Measurements from ENCODE around the gene RPIA. TPM values are rescaled to one million over a fixed set of nuclear protein-coding genes. Genes with fewer than 3 reads are reported as not detected.

Gene RPIA
- polyA plus RNA-seq, 3 donors, result 12.4 to 23.1 (median 17.9) TPM

- H3K36me3 Mint-ChIP-seq, result peaks cover 86 to 93% of the 10 kb centered on the region in 2 donors
- Histone ChIP-seq H4K20me1 (ENCODE audit: insufficient read depth, low read length) (no peaks in the 10 kb centered on the region), H2AFZ (ENCODE audit: insufficient read depth, low read depth, low read length, poor library complexity, severe bottlenecking) (no peak overlapping the region), H3K27ac (ENCODE audit: low read depth in 1 of 2, low read length in 2 of 2) (no peak overlapping the region), H3K9ac (ENCODE audit: insufficient read depth, low read length, poor library complexity, severe bottlenecking) (no peak overlapping the region), H3K79me2 (ENCODE audit: insufficient read depth, low read length) (no peaks in the 10 kb centered on the region), H3K36me3 (replicated peaks in 1 of 2; ENCODE audit: control insufficient read depth in 1 of 2, insufficient read depth in 2 of 2, low read length in 2 of 2) (peaks cover 48 to 98% of the 10 kb centered on the region in 2 donors), H3K4me1 (ENCODE audit: control insufficient read depth in 1 of 2, insufficient read depth in 2 of 2, low read length in 2 of 2) (no peaks in the 10 kb centered on the region), H3K4me2 (replicated peaks; ENCODE audit: extremely low read depth, low read length, poor library complexity, severe bottlenecking) (no peak overlapping the region), H3K9me3 (replicated peaks in 1 of 2; ENCODE audit: control insufficient read depth in 1 of 2, insufficient read depth in 1 of 2, low read length in 2 of 2) (peaks cover 4 to 7% of the 10 kb centered on the region in 2 donors), H3K4me3 (replicated peaks in 1 of 3; ENCODE audit: low read depth in 2 of 3, low read length in 3 of 3) (no peak overlapping the region), H3K27me3 (ENCODE audit: control insufficient read depth in 2 of 2, insufficient read depth in 2 of 2, low read length in 2 of 2) (no peaks in the 10 kb centered on the region)
- WGBS (ENCODE audit: insufficient coverage), result 94% methylated on average over 4 of the region's 6 CpGs
- no peaks in the 10 kb centered on the region for H3K4me1 Mint-ChIP-seq
- peaks cover 0 to 1% (median 0%) of the 10 kb centered on the region in 3 donors for H3K27me3 Mint-ChIP-seq (ENCODE audit: low read depth in 3 of 3)
- DNase-seq, result no peak
- TF ChIP-seq CTCF (IDR thresholded peaks at IDR 0.05), result no peak
- peaks cover 9 to 22% (median 13%) of the 10 kb centered on the region in 7 donors for H3K9me3 Mint-ChIP-seq
- intact Hi-C loops (cut with micrococcal nuclease), result no loop called here
- H3K4me3 Mint-ChIP-seq, result no peak overlapping the region
- H3K27ac Mint-ChIP-seq, result no peak overlapping the region
These were observed 55.5 kb downstream of the RPIA start for GRCh38 chr2:88746929-88747490.

- Mint-ChIP-seq H3K27ac (no peak overlapping the region), H3K4me3 (no peak overlapping the region), H3K9me3 (peaks cover 9 to 22% (median 12%) of the 10 kb centered on the region in 7 donors), H3K4me1 (no peaks in the 10 kb centered on the region), H3K36me3 (peaks cover 86 to 93% of the 10 kb centered on the region in 2 donors), H3K27me3 (ENCODE audit: low read depth in 3 of 3) (peaks cover 0 to 1% (median 0%) of the 10 kb centered on the region in 3 donors)
- Histone ChIP-seq H3K9ac (ENCODE audit: insufficient read depth, low read length, poor library complexity, severe bottlenecking) (no peak overlapping the region), H3K4me2 (replicated peaks; ENCODE audit: extremely low read depth, low read length, poor library complexity, severe bottlenecking) (no peak overlapping the region), H3K4me1 (ENCODE audit: control insufficient read depth in 1 of 2, insufficient read depth in 2 of 2, low read length in 2 of 2) (no peaks in the 10 kb centered on the region), H3K36me3 (replicated peaks in 1 of 2; ENCODE audit: control insufficient read depth in 1 of 2, insufficient read depth in 2 of 2, low read length in 2 of 2) (peaks cover 48 to 98% of the 10 kb centered on the region in 2 donors), H3K27ac (ENCODE audit: low read depth in 1 of 2, low read length in 2 of 2) (no peak overlapping the region), H3K79me2 (ENCODE audit: insufficient read depth, low read length) (no peaks in the 10 kb centered on the region), H4K20me1 (ENCODE audit: insufficient read depth, low read length) (no peaks in the 10 kb centered on the region), H3K4me3 (replicated peaks in 1 of 3; ENCODE audit: low read depth in 2 of 3, low read length in 3 of 3) (no peak overlapping the region), H3K9me3 (replicated peaks in 1 of 2; ENCODE audit: control insufficient read depth in 1 of 2, insufficient read depth in 1 of 2, low read length in 2 of 2) (peaks cover 4 to 7% of the 10 kb centered on the region in 2 donors), H3K27me3 (ENCODE audit: control insufficient read depth in 2 of 2, insufficient read depth in 2 of 2, low read length in 2 of 2) (no peaks in the 10 kb centered on the region), H2AFZ (ENCODE audit: insufficient read depth, low read depth, low read length, poor library complexity, severe bottlenecking) (no peak overlapping the region)
- WGBS (ENCODE audit: insufficient coverage), result no CpG with 5 or more reads among the region's 2 CpGs
- no peak for TF ChIP-seq CTCF (IDR thresholded peaks at IDR 0.05)
- intact Hi-C loops (cut with micrococcal nuclease), result no loop called here
- no peak for DNase-seq
These were observed 56.5 kb downstream of the RPIA start for GRCh38 chr2:88747990-88748389.
